Ascending aorta (tissue), 2 donors: ENCODE data around the gene SPG11. TPM values are rescaled to one million over a fixed set of nuclear protein-coding genes. Genes with fewer than 3 reads are reported as not detected.

Source experiments
- DNase-seq, 2 donors: peaks; one replicate each; pipeline ENCODE4 v3.0.0-alpha.2; 2019; ENCODE audit warnings: low spot score in 2 of 2
- H3K27ac ChIP-seq, 2 donors: fragments of 200-600 bp; sonication (generic); one replicate each; pipeline ENCODE4 v1.5.1; 2016 to 2017; ENCODE audit warnings: mild to moderate bottlenecking in 1 of 2
- H3K27me3 ChIP-seq: fragments of 200-600 bp; sonication (generic); one replicate; pipeline ENCODE4 v1.5.1; 2017
- H3K36me3 ChIP-seq, 2 donors: fragments of 200-600 bp; sonication (generic); one replicate each; pipeline ENCODE4 v1.5.1; 2016
- H3K4me1 ChIP-seq, 2 donors: fragments of 200-600 bp; sonication (generic); one replicate each; pipeline ENCODE4 v1.5.1; 2016 to 2017; ENCODE audit warnings: mild to moderate bottlenecking in 1 of 2
- H3K4me3 ChIP-seq, 2 donors: fragments of 200-600 bp; sonication (generic); one replicate each; pipeline ENCODE4 v1.5.1; 2016 to 2017; ENCODE audit warnings: mild to moderate bottlenecking in 1 of 2
- H3K9me3 ChIP-seq, 2 donors: fragments of 200-600 bp; sonication (generic); one replicate each; pipeline ENCODE4 v1.5.1; 2016
- intact Hi-C: fragments of 100-400 bp; cut with DNase I; formaldehyde crosslinking; loops from one replicate; pipeline ENCODE4 v1.15.1; 2023
- total RNA-seq: library from RNA; depleted of rRNA; stranded (reverse); fragments of >200 nt; gene quantifications from one replicate; pipeline ENCODE4 v1.1.0, GENCODE V29; 2016
- TF ChIP-seq, protein P1 (sequence below), 3 experiments: fragments of 200-600 bp in 2 of 3; fragments of 450-650 bp in 1 of 3; sonication (generic) in 2 of 3; IDR thresholded peaks; one replicate each; pipeline ENCODE4 v1.5.1; 2016 to 2019; ENCODE audit warnings: antibody characterized with exemption in 3 of 3, mild to moderate bottlenecking in 1 of 3, moderate library complexity in 1 of 3

The SPG11 gene
- total RNA-seq, 1 donor from 2014 or later, result 21.1 TPM

DNA sequence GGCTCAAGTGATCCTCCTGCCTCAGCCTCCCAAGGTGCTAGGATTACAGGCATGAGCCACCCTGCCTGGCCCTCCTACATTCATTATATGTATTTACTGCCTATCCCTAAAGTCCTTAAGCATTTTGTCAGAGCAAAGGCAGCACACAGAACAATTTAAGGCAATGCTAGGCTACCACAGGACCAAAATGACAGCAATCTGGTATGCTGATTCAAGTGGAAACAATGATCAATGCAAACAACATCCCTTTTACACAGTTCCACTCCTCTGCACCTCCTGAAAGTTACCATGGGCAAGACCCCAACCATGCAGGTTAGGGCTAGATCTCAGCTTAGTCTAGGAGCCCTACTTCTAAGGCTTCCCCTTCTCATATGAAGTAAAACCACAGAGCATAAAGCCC lies 40.3 kb downstream of the SPG11 start:
- intact Hi-C loops, result no loop called here
- TF ChIP-seq, protein P1, sequence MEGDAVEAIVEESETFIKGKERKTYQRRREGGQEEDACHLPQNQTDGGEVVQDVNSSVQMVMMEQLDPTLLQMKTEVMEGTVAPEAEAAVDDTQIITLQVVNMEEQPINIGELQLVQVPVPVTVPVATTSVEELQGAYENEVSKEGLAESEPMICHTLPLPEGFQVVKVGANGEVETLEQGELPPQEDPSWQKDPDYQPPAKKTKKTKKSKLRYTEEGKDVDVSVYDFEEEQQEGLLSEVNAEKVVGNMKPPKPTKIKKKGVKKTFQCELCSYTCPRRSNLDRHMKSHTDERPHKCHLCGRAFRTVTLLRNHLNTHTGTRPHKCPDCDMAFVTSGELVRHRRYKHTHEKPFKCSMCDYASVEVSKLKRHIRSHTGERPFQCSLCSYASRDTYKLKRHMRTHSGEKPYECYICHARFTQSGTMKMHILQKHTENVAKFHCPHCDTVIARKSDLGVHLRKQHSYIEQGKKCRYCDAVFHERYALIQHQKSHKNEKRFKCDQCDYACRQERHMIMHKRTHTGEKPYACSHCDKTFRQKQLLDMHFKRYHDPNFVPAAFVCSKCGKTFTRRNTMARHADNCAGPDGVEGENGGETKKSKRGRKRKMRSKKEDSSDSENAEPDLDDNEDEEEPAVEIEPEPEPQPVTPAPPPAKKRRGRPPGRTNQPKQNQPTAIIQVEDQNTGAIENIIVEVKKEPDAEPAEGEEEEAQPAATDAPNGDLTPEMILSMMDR (IDR thresholded peaks at IDR 0.05), result no peak
- no peaks in the 10 kb centered on the region for H3K4me1 ChIP-seq
- H3K9me3 ChIP-seq, result no peaks in the 10 kb centered on the region
- peaks cover 63 to 81% of the 10 kb centered on the region in 2 donors for H3K36me3 ChIP-seq
- H3K27me3 ChIP-seq, result no peaks in the 10 kb centered on the region
- H3K4me3 ChIP-seq, result no peak overlapping the region
- no peak for DNase-seq
- H3K27ac ChIP-seq, result no peak overlapping the region

DNA sequence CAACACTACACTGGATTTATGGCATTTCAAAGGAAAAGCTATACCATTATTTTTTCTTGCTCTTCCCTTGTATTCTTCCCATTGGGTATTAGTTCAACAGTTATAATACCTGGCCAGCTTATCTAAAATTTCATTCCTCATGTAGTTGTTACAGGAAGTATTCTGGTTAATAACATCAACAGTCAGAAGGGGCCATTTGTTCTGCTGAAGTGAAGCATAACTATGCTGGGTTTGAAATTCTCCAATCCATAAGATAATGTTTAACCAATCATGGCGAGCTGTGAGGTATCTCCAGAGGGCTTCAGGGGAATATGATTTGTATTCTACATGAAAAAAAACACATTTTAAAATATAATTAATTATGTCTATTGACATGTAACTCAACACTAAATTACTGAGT lies 43.4 kb downstream of the SPG11 start:
- Histone ChIP-seq H3K27me3 (no peaks in the 10 kb centered on the region), H3K36me3 (peaks cover 54 to 69% of the 10 kb centered on the region in 2 donors), H3K4me1 (no peaks in the 10 kb centered on the region), H3K9me3 (no peaks in the 10 kb centered on the region), H3K4me3 (no peak overlapping the region), H3K27ac (no peak overlapping the region)
- TF ChIP-seq, protein P1 (IDR thresholded peaks at IDR 0.05), result no peak
- intact Hi-C loops, result no loop called here
- DNase-seq, result no peak

DNA sequence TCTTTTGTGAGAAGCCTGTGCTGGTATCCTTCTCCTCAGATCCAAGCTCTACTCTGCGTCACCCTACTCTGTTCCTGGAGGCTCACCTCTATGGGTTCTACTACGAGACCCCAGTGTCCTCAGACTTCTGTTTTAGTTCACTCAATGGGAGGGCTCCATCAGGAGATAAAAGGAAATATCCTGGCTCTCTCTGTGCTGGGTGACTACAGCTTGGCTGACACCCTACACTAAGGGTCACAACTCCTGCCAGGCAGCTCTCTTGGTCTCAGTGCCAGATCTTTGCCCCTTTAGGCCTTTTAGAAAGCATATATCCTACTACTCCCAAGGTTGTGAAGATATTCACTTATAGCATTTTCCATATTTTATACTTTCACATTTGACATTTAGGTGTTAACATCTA lies 46.5 kb downstream of the SPG11 start:
- TF ChIP-seq, protein P1 (IDR thresholded peaks at IDR 0.05), result no peak
- H3K9me3 ChIP-seq, result no peaks in the 10 kb centered on the region
- peaks cover 48 to 80% of the 10 kb centered on the region in 2 donors for H3K36me3 ChIP-seq

DNA sequence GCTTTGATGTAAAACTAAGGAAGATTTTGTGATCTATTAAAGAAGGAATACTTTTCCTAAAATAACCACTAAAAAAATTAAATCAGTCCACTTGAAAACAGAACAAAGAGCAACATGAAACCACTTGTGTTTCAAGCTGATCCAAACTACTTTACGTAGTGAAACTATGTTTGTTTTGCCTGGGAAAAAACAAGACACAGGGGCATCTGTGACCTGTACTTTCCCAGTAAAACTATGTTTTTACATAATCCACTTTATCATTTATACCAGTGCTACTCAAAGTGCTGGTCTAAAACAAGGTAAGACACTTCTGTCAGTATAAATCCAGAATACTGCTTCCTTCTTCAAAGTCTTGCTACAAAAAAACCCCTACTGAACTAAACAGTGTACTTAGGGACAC lies 56.7 kb downstream of the SPG11 start:
- Histone ChIP-seq H3K4me1 (no peaks in the 10 kb centered on the region), H3K9me3 (no peaks in the 10 kb centered on the region), H3K36me3 (peaks cover 48 to 60% of the 10 kb centered on the region in 2 donors), H3K4me3 (no peak overlapping the region), H3K27ac (no peak overlapping the region), H3K27me3 (no peaks in the 10 kb centered on the region)
- intact Hi-C loops, result no loop called here
- DNase-seq, result no peak
- TF ChIP-seq, protein P1 (IDR thresholded peaks at IDR 0.05), result no peak

More for the DNA sequence above, 46.5 kb downstream of the SPG11 start:
- Histone ChIP-seq H3K4me1 (no peaks in the 10 kb centered on the region), H3K27ac (no peak overlapping the region), H3K27me3 (no peaks in the 10 kb centered on the region), H3K4me3 (no peak overlapping the region)
- DNase-seq, result no peak
- intact Hi-C loops, result no loop called here

DNA sequence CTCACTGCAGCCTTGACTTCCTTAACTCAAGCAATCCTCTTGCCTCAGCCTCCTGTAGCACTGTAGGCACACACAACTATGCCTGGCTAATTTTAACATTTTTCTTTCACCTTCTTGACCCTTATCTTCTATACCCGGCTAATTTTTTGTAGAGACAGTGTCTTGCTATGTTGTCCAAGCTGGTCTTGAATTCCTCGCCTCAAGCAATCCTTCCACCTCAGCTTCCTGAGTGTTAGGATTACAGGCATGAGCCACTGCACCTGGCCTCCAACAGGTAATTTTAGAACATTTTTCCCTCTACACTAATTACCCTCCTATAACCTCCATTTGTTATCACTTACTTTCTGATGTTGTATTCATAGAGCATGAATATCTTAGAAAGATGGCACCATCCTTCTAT lies 60.3 kb downstream of the SPG11 start:
- no peak overlapping the region for H3K27ac ChIP-seq
- H3K4me3 ChIP-seq, result no peak overlapping the region
- intact Hi-C loops, result no loop called here
- no peaks in the 10 kb centered on the region for H3K9me3 ChIP-seq
- TF ChIP-seq, protein P1 (IDR thresholded peaks at IDR 0.05), result no peak
- no peaks in the 10 kb centered on the region for H3K27me3 ChIP-seq
- peaks cover 33 to 48% of the 10 kb centered on the region in 2 donors for H3K36me3 ChIP-seq
- no peaks in the 10 kb centered on the region for H3K4me1 ChIP-seq
- DNase-seq, result no peak

DNA sequence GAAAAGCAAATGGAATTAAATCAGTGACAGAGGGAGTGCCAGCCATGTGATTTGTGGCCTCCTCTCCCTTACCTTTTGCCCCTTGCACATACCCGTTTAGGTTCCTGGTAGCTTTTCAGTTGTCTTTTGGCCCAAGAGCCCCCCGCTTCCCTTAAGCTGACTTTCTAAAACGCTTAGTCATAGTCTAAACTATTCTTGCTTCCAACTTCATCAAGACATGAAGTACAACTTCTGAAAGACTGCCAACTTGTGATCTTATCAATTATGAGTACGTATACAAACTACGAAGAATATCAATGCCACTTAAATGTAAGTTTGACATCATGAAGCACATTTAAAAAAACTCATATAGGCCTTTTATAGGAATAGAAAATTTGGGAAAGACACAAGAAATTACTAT lies 64.6 kb downstream of the SPG11 start:
- intact Hi-C loops, result no loop called here
- peaks cover 40 to 61% of the 10 kb centered on the region in 2 donors for H3K36me3 ChIP-seq

More for the DNA sequence above, 64.6 kb downstream of the SPG11 start:
- no peaks in the 10 kb centered on the region for H3K9me3 ChIP-seq
- no peaks in the 10 kb centered on the region for H3K4me1 ChIP-seq
- TF ChIP-seq, protein P1 (IDR thresholded peaks at IDR 0.05), result no peak
- no peak overlapping the region for H3K4me3 ChIP-seq
- no peaks in the 10 kb centered on the region for H3K27me3 ChIP-seq
- H3K27ac ChIP-seq, result peak overlapping the region in 1 of 2 donors; percentile 50
- no peak for DNase-seq
